ENCODE measurements around the gene CELSR1.

- TF ChIP-seq CTCF (IDR thresholded peaks at IDR 0.05; ENCODE audit: insufficient read depth, low read length): no peak
- no peak for TF ChIP-seq POLR2AphosphoS5 (IDR thresholded peaks at IDR 0.05; ENCODE audit: low read depth)
Measured at GRCh38 chr22:46465345-46465720, 72.1 kb downstream of the CELSR1 start.
